SK-N-SH treated with all-trans-retinoic acid at 6 μM for 48 hours (cell line): Measurements from ENCODE around the gene OTOG.

Source experiments
- ATAC-seq: fragments of 200-7000 bp; cut with Tn5 transposase; 3 replicates; pipeline ENCODE4 v1.9.1; 2020; ENCODE audit warnings: mild to moderate bottlenecking, moderate library complexity
- ARNTL ChIP-seq: fragments of 450-650 bp; formaldehyde crosslinking; IDR thresholded peaks from 2 replicates; pipeline ENCODE4 v1.5.0; 2020; ENCODE audit warnings: low read depth, mild to moderate bottlenecking, moderate library complexity, borderline replicate concordance
- CREB5 ChIP-seq: fragments of 250-450 bp; sonication (Bioruptor Pico); IDR thresholded peaks from 2 replicates; pipeline ENCODE4 v1.5.1; 2020; ENCODE audit warnings: low read depth, mild to moderate bottlenecking, moderate library complexity
- CSDC2 ChIP-seq: fragments of 250-450 bp; sonication (Bioruptor Pico); IDR thresholded peaks from 2 replicates; pipeline ENCODE4 v1.5.0; 2020; ENCODE audit warnings: mild to moderate bottlenecking, moderate library complexity
- ESRRG ChIP-seq: fragments of 250-450 bp; sonication (Bioruptor Pico); IDR thresholded peaks from 2 replicates; pipeline ENCODE4 v1.6.1; 2021; ENCODE audit warnings: mild to moderate bottlenecking
- GLIS3 ChIP-seq: fragments of 250-450 bp; sonication (Bioruptor Pico); IDR thresholded peaks from 2 replicates; pipeline ENCODE4 v1.5.0; 2020; ENCODE audit warnings: mild to moderate bottlenecking, moderate library complexity
- ISL1 ChIP-seq: fragments of 250-450 bp; sonication (Bioruptor Pico); IDR thresholded peaks from 2 replicates; pipeline ENCODE4 v2.1.2; 2022; ENCODE audit warnings: mild to moderate bottlenecking, moderate library complexity
- OSR1 ChIP-seq: fragments of 250-450 bp; sonication (Bioruptor Pico); IDR thresholded peaks from 2 replicates; pipeline ENCODE4 v1.8.0; 2022; ENCODE audit warnings: moderate library complexity, mild to moderate bottlenecking, inconsistent platforms
- PATZ1 ChIP-seq: fragments of 250-450 bp; sonication (Bioruptor Pico); IDR thresholded peaks from 2 replicates; pipeline ENCODE4 v1.8.0; 2020; ENCODE audit warnings: mild to moderate bottlenecking, moderate library complexity, borderline replicate concordance
- PPARA ChIP-seq: fragments of 250-450 bp; sonication (Bioruptor Pico); IDR thresholded peaks from 2 replicates; pipeline ENCODE4 v1.5.0; 2020; ENCODE audit warnings: mild to moderate bottlenecking, borderline replicate concordance
- RARB ChIP-seq: fragments of 250-450 bp; sonication (Bioruptor Pico); IDR thresholded peaks from 2 replicates; pipeline ENCODE4 v1.8.0; 2021; ENCODE audit warnings: mild to moderate bottlenecking, moderate library complexity
- SNAI2 ChIP-seq: fragments of 250-450 bp; sonication (Bioruptor Pico); IDR thresholded peaks from 2 replicates; pipeline ENCODE4 v1.5.0; 2020; ENCODE audit warnings: mild to moderate bottlenecking, moderate library complexity
- TCF4 ChIP-seq: fragments of 250-450 bp; sonication (Bioruptor Pico); IDR thresholded peaks from 2 replicates; pipeline ENCODE4 v1.8.0; 2021; ENCODE audit warnings: mild to moderate bottlenecking, moderate library complexity, borderline replicate concordance
- TOX ChIP-seq: fragments of 250-450 bp; sonication (Bioruptor Pico); IDR thresholded peaks from 2 replicates; pipeline ENCODE4 v1.8.0; 2021; ENCODE audit warnings: mild to moderate bottlenecking, moderate library complexity, borderline replicate concordance
- TSHZ2 ChIP-seq: fragments of 250-450 bp; sonication (Bioruptor Pico); IDR thresholded peaks from 2 replicates; pipeline ENCODE4 v1.5.0; 2020; ENCODE audit warnings: mild to moderate bottlenecking, moderate library complexity
- ZC3H10 ChIP-seq: fragments of 250-450 bp; sonication (Bioruptor Pico); IDR thresholded peaks from 2 replicates; pipeline ENCODE4 v1.5.1; 2021; ENCODE audit warnings: mild to moderate bottlenecking, moderate library complexity
- ZFP3 ChIP-seq: fragments of 250-450 bp; sonication (Bioruptor Pico); IDR thresholded peaks from 2 replicates; pipeline ENCODE4 v1.5.0; 2020; ENCODE audit warnings: mild to moderate bottlenecking, moderate library complexity
- ZNF565 ChIP-seq: fragments of 450-650 bp; formaldehyde crosslinking; conservative IDR thresholded peaks from 2 replicates; pipeline ENCODE4 v1.5.0; 2020; ENCODE audit warnings: low read depth, mild to moderate bottlenecking, moderate library complexity
- ZNF70 ChIP-seq: fragments of 450-650 bp; formaldehyde crosslinking; IDR thresholded peaks from 2 replicates; pipeline ENCODE4 v1.5.0; 2020; ENCODE audit warnings: mild to moderate bottlenecking, moderate library complexity
- ZNF8 ChIP-seq: fragments of 450-650 bp; formaldehyde crosslinking; IDR thresholded peaks from 2 replicates; pipeline ENCODE4 v1.5.0; 2020; ENCODE audit warnings: mild to moderate bottlenecking, moderate library complexity
- TF ChIP-seq, protein P1 (sequence below): fragments of 250-450 bp; sonication (Bioruptor Pico); IDR thresholded peaks from 2 replicates; pipeline ENCODE4 v1.5.1; 2021; ENCODE audit warnings: mild to moderate bottlenecking, moderate library complexity
- TF ChIP-seq, protein P2 (sequence below): fragments of 250-450 bp; sonication (Bioruptor Pico); IDR thresholded peaks from 2 replicates; pipeline ENCODE4 v1.8.0; 2021; ENCODE audit warnings: low read depth, mild to moderate bottlenecking, moderate library complexity, borderline replicate concordance

OTOG gene

GRCh38 chr11:17608821-17609220 lies 61.8 kb downstream of the OTOG start:
- no peak for ATAC-seq
- no peak for TF ChIP-seq ESRRG (CRISPR knock-in tag)
- TF ChIP-seq ISL1: no peak
- TF ChIP-seq ARNTL (CRISPR knock-in tag): no peak
- TF ChIP-seq, protein P1, sequence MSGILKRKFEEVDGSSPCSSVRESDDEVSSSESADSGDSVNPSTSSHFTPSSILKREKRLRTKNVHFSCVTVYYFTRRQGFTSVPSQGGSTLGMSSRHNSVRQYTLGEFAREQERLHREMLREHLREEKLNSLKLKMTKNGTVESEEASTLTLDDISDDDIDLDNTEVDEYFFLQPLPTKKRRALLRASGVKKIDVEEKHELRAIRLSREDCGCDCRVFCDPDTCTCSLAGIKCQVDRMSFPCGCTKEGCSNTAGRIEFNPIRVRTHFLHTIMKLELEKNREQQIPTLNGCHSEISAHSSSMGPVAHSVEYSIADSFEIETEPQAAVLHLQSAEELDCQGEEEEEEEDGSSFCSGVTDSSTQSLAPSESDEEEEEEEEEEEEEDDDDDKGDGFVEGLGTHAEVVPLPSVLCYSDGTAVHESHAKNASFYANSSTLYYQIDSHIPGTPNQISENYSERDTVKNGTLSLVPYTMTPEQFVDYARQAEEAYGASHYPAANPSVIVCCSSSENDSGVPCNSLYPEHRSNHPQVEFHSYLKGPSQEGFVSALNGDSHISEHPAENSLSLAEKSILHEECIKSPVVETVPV (CRISPR knock-in tag): no peak
- no peak for TF ChIP-seq ZNF565 (CRISPR knock-in tag)
- TF ChIP-seq, protein P2, sequence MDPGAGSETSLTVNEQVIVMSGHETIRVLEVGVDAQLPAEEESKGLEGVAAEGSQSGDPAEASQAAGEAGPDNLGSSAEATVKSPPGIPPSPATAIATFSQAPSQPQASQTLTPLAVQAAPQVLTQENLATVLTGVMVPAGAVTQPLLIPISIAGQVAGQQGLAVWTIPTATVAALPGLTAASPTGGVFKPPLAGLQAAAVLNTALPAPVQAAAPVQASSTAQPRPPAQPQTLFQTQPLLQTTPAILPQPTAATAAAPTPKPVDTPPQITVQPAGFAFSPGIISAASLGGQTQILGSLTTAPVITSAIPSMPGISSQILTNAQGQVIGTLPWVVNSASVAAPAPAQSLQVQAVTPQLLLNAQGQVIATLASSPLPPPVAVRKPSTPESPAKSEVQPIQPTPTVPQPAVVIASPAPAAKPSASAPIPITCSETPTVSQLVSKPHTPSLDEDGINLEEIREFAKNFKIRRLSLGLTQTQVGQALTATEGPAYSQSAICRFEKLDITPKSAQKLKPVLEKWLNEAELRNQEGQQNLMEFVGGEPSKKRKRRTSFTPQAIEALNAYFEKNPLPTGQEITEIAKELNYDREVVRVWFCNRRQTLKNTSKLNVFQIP: no peak

GRCh38 chr11:17609291-17610084 lies 62.4 kb downstream of the OTOG start:
- no peak for TF ChIP-seq ZNF8 (CRISPR knock-in tag)
- no peak for TF ChIP-seq ARNTL (CRISPR knock-in tag)
- TF ChIP-seq, protein P2: no peak
- TF ChIP-seq ZFP3 (CRISPR knock-in tag): no peak
- no peak for TF ChIP-seq PPARA
- TF ChIP-seq ZNF565 (CRISPR knock-in tag): no peak
- no peak for TF ChIP-seq SNAI2
- TF ChIP-seq, protein P1 (CRISPR knock-in tag): no peak
- no peak for TF ChIP-seq TOX
- TF ChIP-seq ZC3H10 (CRISPR knock-in tag): no peak
- TF ChIP-seq CSDC2 (CRISPR knock-in tag): no peak
- TF ChIP-seq TCF4 (CRISPR knock-in tag): no peak
- TF ChIP-seq PATZ1 (CRISPR knock-in tag): no peak
- TF ChIP-seq RARB: no peak
- TF ChIP-seq ZNF70 (CRISPR knock-in tag): no peak
- TF ChIP-seq GLIS3 (CRISPR knock-in tag): no peak
- no peak for TF ChIP-seq OSR1
- ATAC-seq: no peak

GRCh38 chr11:17610085-17610894 lies 63.2 kb downstream of the OTOG start:
- ATAC-seq: no peak
- TF ChIP-seq ZNF565 (CRISPR knock-in tag) (no peak), CREB5 (CRISPR knock-in tag) (no peak), TSHZ2 (CRISPR knock-in tag) (no peak), TOX (no peak)
- TF ChIP-seq, protein P2: no peak
